ENCODE measurements around the gene RASSF7.
A peak's percentile ranks its signal among the peaks of the same experiment; 100 is the strongest.

RASSF7 gene

GRCh38 chr11:611001-611996 lies 50.5 kb downstream of the RASSF7 start:
- DNase-seq: no peak

- DNase-seq: no peak
These were observed 51.6 kb downstream of the RASSF7 start for GRCh38 chr11:612201-612960.

GRCh38 chr11:612961-613300 lies 52.2 kb downstream of the RASSF7 start:
- DNase-seq: no peak

GRCh38 chr11:613369-613968 lies 52.7 kb downstream of the RASSF7 start:
- DNase-seq: peak; percentile 60
